Lung (tissue), 12 donors: ENCODE measurements around the gene SMPD2. TPM values are rescaled to one million over a fixed set of nuclear protein-coding genes. Genes with fewer than 3 reads are reported as not detected.

Experiments
- ATAC-seq: fragments of 200-7000 bp; cut with Tn5 transposase; one replicate; pipeline ENCODE4 v1.9.1; 2020; ENCODE audit warnings: moderate number of reproducible peaks; ENCODE audit not compliant: insufficient read depth, low FRiP score
- DNase-seq, 3 donors: peaks; one replicate each; pipeline ENCODE4 v3.0.0-alpha.2; 2013 to 2017
- H3K27ac ChIP-seq, 2 donors: one replicate each; pipeline ENCODE4 v1.5.1; 2013; ENCODE audit warnings: mild to moderate bottlenecking in 2 of 2, moderate library complexity in 2 of 2, control low read depth in 1 of 2, inconsistent platforms in 1 of 2, low read depth in 1 of 2, low read length in 1 of 2
- H3K27me3 ChIP-seq, 3 donors: one replicate each; pipeline ENCODE4 v1.5.1; 2013; ENCODE audit warnings: low read length in 2 of 3; ENCODE audit not compliant: control insufficient read depth in 3 of 3, insufficient read depth in 3 of 3
- H3K36me3 ChIP-seq, 4 donors: one replicate each; pipeline ENCODE4 v1.5.1; 2013; ENCODE audit warnings: low read length in 4 of 4, mild to moderate bottlenecking in 1 of 4, moderate library complexity in 1 of 4; ENCODE audit not compliant: control insufficient read depth in 4 of 4, insufficient read depth in 4 of 4
- H3K4me1 ChIP-seq, 5 donors: one replicate each; pipeline ENCODE4 v1.5.1; 2013; ENCODE audit warnings: low read length in 5 of 5, mild to moderate bottlenecking in 2 of 5, moderate library complexity in 1 of 5; ENCODE audit not compliant: control insufficient read depth in 5 of 5, insufficient read depth in 5 of 5
- H3K4me3 ChIP-seq: one replicate; pipeline ENCODE4 v1.5.1; 2013; ENCODE audit warnings: mild to moderate bottlenecking, control low read depth, moderate library complexity
- H3K9ac ChIP-seq, 2 donors: one replicate each; pipeline ENCODE4 v1.5.1; 2013; ENCODE audit warnings: low read length in 2 of 2, control low read depth in 1 of 2; ENCODE audit not compliant: insufficient read depth in 1 of 2
- H3K9me3 ChIP-seq, 4 donors: one replicate each; pipeline ENCODE4 v1.5.1; 2013; ENCODE audit warnings: low read length in 3 of 4, mild to moderate bottlenecking in 1 of 4, moderate library complexity in 1 of 4; ENCODE audit not compliant: control insufficient read depth in 4 of 4, insufficient read depth in 3 of 4
- CTCF ChIP-seq: IDR thresholded peaks from 2 replicates; pipeline ENCODE4 v1.5.1; 2012; ENCODE audit warnings: mild to moderate bottlenecking; ENCODE audit errors: control extremely low read depth, extremely low read depth
- WGBS, 2 donors: extraction: QIAGEN DNeasy Blood & Tissue Kit; methylation state at CpG; one replicate each; pipeline ENCODE4 v1.1.7; 2013; 5-methylcytosine and 5-hydroxymethylcytosine counted together
- polyA plus RNA-seq, 2 donors: library from polyadenylated mRNA; stranded (reverse); fragments of 200-250 nt; gene quantifications; one replicate each; pipeline ENCODE4 v1.2.1, GENCODE V29; 2013
- total RNA-seq, 2 donors: library from RNA; depleted of rRNA in 1 of 2; stranded (reverse); fragments of >200 nt in 1 of 2; gene quantifications; one replicate each; pipeline ENCODE4 v1.2.1, GENCODE V29; 2014 to 2021
- donor health status: control.
- donor health status: control.
- donor health status: Bipolar disorder and iron deficiency.
- donor health status: healthy.
- donor health status: DM: yes; HTN: yes; CAD: no.

The SMPD2 gene
- total and polyA plus RNA-seq, 4 donors: 17.4 to 22.8 (median 19.9) TPM

- no peak for TF ChIP-seq CTCF
- no peaks in the 10 kb centered on the region for H3K27me3 ChIP-seq
- ATAC-seq (no peak), DNase-seq (no peak)
- no peak overlapping the region for H3K9ac ChIP-seq
- WGBS, 2 donors: 81 to 83% methylated on average over 7 of the region's 8 CpGs
- no peaks in the 10 kb centered on the region for H3K4me1 ChIP-seq
- H3K27ac ChIP-seq: no peak overlapping the region
- H3K4me3 ChIP-seq: no peak overlapping the region
- H3K36me3 ChIP-seq: peaks cover 0 to 45% (median 30%) of the 10 kb centered on the region in 4 donors
- no peaks in the 10 kb centered on the region for H3K9me3 ChIP-seq
These were observed 7.5 kb downstream of the SMPD2 start for GRCh38 chr6:109447878-109448555.

- Histone ChIP-seq H3K36me3 (peaks cover 0 to 40% (median 35%) of the 10 kb centered on the region in 4 donors), H3K4me1 (peaks cover 0 to 2% (median 0%) of the 10 kb centered on the region in 5 donors), H3K27ac (no peak overlapping the region), H3K4me3 (no peak overlapping the region), H3K27me3 (no peaks in the 10 kb centered on the region), H3K9me3 (no peaks in the 10 kb centered on the region), H3K9ac (no peak overlapping the region)
- ATAC-seq (no peak), DNase-seq (no peak)
- WGBS, 2 donors: 86 to 97% methylated on average over 6 to 7 of the region's 7 CpGs
- TF ChIP-seq CTCF: no peak
These were observed 8.1 kb downstream of the SMPD2 start for GRCh38 chr6:109448615-109449014.

GRCh38 chr6:109449064-109449794, 8.7 kb downstream of the SMPD2 start:
- ATAC-seq: no peak

More at GRCh38 chr6:109449064-109449794, 8.7 kb downstream of the SMPD2 start:
- no peak overlapping the region for H3K27ac ChIP-seq
- peaks cover 0 to 37% (median 34%) of the 10 kb centered on the region in 4 donors for H3K36me3 ChIP-seq
- H3K4me1 ChIP-seq: peaks cover 0 to 4% (median under 1%) of the 10 kb centered on the region in 5 donors
- 89 to 95% methylated on average over 19 of the region's 19 CpGs for WGBS, 2 donors
- no peak for DNase-seq
- H3K9ac ChIP-seq: no peak overlapping the region
- H3K4me3 ChIP-seq: no peak overlapping the region
- no peaks in the 10 kb centered on the region for H3K9me3 ChIP-seq
- H3K27me3 ChIP-seq: no peaks in the 10 kb centered on the region
- TF ChIP-seq CTCF: no peak
